NCI-H524 treated with DMSO at 0.1 percent for 48 hours (cell line): ENCODE data around the gene TRIM75.
"Not testable (repeated sequence)": the region's sequence is repeated elsewhere in the genome, so short reads cannot be mapped to it uniquely, and the experiment has no call there.

ENCODE experiments used
- DNase-seq: peaks from one replicate; lab custom pipeline; 2025; lab: John Stamatoyannopoulos, UW

The TRIM75 gene

DNA sequence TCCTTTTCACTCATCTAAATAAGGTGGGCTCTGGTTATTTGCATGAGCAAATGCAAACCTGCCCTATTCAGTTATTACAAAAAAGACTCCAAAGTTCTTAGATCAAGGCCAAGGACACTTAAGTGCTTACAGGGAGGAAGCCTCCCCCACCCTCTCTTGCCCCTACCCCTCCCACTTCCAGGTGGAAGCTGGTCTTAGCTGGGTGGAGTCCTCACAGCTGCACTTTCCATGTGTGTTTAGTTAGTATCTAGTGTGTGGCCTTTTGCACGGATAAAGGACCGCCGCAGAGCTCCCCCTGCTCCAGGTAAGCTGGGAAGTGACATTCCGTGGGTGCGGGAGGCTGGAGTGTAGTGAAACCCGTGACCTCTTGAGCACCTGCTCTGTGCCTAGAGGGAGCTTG is at the start of gene TRIM75:
TSS of gene TRIM75 (plus strand) at position 222 of the 400 bp plus-strand sequence. CDS start 5,282 bp downstream, outside the sequence.
- DNase-seq = no peak

GRCh38 chr4:165005352-165005925 is 48.2 kb upstream of the TRIM75 start:
- DNase-seq = peak; percentile 41

DNA sequence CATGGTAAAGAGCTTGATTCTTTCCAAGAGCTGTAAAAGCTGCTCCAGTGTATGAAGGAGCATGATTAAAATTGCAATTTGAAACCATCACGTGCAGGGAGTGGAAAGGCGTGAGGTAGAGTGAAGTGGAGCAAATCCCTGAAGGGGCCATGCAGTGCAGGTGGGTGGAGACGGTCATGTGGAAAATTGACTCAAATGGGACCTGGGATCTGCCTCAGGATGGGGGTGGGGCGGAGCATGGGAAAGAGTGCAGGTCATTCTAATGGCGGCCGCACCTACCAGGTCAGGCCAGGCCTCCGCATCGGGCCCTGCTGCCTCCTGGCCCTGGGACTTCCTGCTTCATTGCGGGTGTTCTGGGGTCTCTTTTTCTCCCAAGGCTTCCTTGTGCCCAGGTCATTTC is 47.2 kb upstream of the TRIM75 start:
- no peak for DNase-seq

DNA sequence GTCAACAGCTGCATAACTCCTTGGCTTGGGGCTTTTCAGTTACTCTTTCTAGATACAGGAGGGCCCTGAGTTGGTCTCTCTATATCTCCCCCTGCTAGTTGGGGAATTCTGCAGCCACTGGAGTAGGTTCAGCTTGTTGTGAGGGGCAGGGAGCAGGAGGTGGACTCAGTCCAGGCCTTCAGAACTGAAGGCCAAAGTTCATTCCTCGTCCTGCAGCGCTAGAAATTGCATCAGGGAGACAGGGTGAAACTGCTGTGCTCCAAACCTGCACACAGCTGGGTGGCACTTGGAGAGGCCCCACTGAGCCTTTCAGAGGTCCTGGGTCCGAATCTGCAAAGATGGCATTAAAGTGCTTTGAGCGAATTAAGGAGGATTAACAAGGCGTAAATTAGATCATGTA is 46.8 kb upstream of the TRIM75 start:
- DNase-seq = no peak

DNA sequence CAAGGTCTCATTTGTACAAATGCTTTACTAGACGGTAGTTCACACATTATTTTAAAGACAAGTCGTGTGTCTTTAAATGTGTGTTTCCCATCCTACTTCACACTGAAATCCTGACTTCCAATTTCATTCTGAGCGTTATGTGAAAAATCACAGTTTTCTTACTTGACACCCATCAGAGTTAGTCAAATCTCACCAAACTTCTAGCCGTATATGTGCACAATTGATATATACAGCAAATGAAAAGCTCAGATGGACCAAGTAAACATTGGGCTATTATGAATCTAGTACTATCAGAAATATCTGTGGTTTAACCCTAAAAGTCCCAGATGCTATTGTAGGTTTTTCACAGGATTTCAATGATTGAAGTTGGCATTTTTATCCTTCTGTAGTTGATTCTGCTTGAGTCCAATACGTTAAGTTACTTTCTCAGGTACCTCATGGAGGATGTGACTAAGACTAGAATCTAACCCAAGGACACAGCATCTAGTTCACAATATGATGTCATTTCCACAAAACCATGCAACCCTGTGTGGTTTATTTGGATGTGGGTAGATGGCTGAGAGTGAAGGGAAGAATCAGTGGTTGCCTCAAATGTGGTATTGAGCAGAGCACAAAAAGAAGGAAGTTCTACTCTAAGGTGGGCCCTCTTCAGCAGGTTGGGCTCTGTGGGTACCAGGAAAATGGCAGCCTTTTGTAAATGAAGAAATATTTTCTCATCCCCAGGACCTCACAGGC is 44.0 kb upstream of the TRIM75 start:
- no peak for DNase-seq

- no peak for DNase-seq
Observed at GRCh38 chr4:165010487-165010886, 43.2 kb upstream of the TRIM75 start.

DNA sequence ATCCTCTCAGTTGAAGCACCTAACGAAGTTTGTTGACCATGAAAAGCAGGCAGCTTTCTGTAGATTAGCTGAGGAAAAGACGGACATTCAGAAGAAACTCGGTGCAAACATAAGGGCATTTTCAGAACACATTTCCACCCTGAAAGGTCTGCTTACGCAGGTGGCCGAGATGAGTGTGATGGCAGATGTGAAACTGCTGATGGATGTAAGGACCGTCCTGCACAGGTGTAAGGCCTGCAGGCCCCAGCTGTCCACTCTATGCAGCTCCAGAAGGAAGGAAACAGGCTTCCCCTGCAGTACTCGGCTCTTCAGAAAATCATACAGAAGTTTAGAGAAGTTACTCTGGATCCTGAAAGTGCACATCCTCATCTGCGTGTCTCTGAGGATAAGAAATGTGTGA is 42.7 kb upstream of the TRIM75 start:
- no peak for DNase-seq

- DNase-seq = no peak
Observed at GRCh38 chr4:165011403-165011802, 42.3 kb upstream of the TRIM75 start.

DNA sequence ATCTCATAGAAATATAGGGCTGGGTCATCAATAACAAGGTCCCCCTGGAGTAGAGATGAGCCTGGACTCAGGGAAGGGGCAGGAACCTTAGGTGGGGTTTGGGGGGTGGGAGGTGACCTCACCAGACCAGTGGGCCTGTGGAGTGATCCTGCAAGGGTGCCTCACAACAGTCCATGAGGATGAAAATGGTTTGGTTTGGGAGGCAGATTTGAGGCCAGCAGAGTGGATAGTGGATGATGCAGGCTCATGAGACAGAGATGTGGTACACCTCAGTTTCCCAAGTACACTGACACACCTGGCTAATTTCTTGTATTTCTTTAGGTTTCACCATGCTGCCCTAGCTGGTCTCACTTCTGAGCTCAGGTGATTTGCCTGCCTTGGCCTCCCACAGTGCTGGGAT is 40.0 kb upstream of the TRIM75 start:
- DNase-seq = no peak

GRCh38 chr4:165016971-165017370 is 36.7 kb upstream of the TRIM75 start:
- no peak for DNase-seq

- DNase-seq = not testable (repeated sequence)
Observed at GRCh38 chr4:165019995-165020394, 33.7 kb upstream of the TRIM75 start.

DNA sequence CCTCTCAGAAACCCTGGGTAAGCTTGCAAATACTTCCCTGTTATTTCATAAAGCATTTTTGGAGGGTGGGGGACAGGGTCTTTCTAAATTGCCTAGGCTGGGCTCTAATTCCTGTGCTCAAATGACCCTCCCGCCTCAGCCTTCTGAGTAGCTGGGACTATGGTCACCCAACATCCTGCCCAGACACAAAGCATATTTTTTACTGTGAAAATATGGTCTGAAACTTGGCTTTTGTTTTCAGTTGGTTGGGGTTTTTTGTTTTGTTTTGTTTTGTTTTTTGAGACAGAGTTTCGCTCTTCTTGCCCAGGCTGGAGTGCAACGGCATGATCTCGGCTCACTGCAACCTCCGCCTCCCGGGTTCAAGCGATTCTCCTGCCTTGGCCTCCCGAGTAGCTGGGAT is 27.9 kb upstream of the TRIM75 start:
- not testable (repeated sequence) for DNase-seq

DNA sequence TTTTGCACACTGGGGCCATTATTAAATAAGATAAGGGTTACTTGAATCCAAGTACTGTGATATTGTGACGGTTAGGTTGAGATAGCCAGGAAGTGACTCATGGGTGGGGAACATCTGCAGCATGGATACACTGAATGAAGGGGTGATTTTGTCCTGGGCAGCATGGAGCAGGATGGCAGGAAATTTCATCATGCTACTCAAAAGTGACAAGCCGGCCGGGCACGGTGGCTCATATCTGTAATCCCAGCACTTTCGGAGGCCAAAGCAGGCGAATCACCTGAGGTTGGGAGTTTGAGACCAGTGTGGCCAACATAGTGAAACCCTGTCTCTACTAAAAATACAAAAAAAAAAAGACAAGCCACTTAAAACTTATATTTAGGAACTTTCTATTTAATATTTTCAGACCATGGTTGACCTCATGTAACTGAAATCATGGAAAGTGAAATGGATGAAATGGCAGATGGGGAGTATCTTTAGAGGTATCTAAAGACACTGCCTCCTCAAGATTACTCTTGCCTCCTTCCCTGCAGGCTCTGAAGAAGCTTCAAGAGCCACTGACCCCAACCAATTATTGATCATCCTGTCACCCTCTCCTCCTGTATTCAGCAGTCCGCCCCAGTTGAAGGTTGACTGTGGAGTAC is 25.8 kb upstream of the TRIM75 start:
- DNase-seq = no peak

GRCh38 chr4:165031436-165032211 is 22.0 kb upstream of the TRIM75 start, which contains the start of gene TRIM60:
TSS of gene TRIM60 (plus strand) at chr4:165031999. CDS start at chr4:165040073, 8,074 bp downstream.
- DNase-seq = no peak

- DNase-seq = no peak
Observed at GRCh38 chr4:165048170-165048569, 5.5 kb upstream of the TRIM75 start.

DNA sequence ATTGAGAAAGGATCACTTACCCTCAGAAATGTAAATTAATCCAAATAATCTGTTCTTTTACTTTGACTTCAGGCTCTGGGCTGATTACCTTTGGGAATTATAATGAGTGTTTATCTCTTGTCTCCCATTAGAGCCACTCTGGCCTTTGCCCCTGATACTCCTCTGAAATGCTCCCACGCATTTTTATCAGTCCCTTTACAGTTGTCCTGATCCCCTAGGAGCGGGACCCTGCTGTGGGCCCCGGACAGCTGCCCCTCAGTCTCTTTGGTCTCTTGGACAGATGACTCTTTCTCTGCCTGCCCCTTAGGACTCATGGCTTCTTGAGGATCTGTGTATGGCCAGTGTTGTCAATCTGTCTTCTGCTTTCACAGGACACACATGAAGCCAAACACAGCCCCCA is 1.0 kb upstream of the TRIM75 start:
- no peak for DNase-seq

GRCh38 chr4:165055601-165056000 is 1.9 kb downstream of the TRIM75 start:
- no peak for DNase-seq

DNA sequence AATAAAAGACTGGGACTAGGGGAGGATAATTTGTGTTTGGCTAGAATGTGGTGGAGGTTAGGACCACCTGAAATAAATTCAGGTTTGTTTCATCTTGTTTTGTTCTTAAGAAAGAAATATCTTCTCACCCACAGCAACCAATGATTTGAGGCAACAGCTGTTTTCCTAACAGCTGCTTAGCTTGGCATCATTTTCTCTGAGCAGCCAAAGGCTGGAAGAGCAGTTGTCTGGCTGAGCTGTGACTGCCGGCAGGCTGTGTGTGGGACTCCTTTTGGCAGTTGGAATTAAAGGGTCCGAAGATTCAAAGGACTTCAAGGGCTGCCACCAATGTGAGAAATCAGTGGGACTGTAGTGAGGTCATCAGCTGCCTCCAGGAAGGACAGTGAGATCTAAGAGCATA is 5.0 kb downstream of the TRIM75 start:
- DNase-seq = no peak

- DNase-seq = no peak
Observed at GRCh38 chr4:165059386-165059785, 5.7 kb downstream of the TRIM75 start.

- no peak for DNase-seq
Observed at GRCh38 chr4:165060938-165061337, 7.3 kb downstream of the TRIM75 start.

- DNase-seq = no peak
Observed at GRCh38 chr4:165070560-165070959, 16.9 kb downstream of the TRIM75 start.

GRCh38 chr4:165073346-165073745 is 19.7 kb downstream of the TRIM75 start:
- DNase-seq = not testable (repeated sequence)
